Bone marrow (tissue), 2 donors: ENCODE data around the gene TMEM258.
A peak's percentile ranks its signal among the peaks of the same experiment; 100 is the strongest.

Experiments used
- DNase-seq, 2 donors: peaks; one replicate each; lab custom pipeline; 2025; lab: John Stamatoyannopoulos, UW

The TMEM258 gene

DNA sequence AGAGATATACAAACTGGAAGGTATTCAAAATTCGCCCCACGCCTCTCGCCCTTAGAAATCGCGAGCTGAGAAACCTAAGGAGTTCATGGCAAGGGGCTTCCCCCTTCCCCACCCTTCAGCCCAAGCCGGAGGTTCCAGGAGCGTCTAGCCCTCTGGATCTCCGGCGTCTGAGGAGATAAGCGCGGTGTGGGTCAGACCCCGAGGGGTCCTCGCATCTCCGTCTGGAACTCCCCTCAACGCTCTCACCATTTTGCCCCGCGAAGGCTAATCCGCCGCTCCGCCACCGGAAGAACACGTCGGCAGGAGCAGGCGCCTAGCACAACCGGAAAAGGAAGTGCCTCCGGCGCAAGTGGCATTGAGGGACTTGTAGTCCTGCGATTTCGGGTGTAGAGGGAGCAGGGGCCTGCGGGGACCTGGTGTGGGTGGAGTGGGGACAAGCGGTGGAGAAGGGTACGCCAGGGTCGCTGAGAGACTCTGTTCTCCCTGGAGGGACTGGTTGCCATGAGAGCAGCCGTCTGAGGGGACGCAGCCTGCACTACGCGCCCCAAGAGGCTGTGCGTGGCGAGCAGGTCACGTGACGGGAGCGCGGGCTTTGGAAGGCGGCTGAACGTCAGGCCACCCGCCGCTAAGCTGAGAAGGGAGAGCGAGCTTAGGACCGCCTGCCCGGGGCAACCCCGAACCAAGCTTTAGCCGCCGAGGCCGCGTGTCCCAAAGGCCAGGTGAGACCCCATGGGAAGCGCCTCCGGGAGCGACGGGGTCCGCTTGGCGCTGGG is at the start of gene TMEM258, which contains the start of gene FEN1:
Gene TMEM258 (minus strand): TSS at position 290 of the 773 bp plus-strand sequence. CDS start 41 bp downstream, at position 249.
Gene FEN1 (plus strand): TSS at position 602 of the 773 bp plus-strand sequence. CDS start 2,451 bp downstream, outside the sequence.
- peak; percentile 94 to 95 for DNase-seq

- DNase-seq, result no peak
These were observed 49.5 kb upstream of the TMEM258 start for GRCh38 chr11:61841636-61842527.

GRCh38 chr11:61840371-61840770 is 48.0 kb upstream of the TMEM258 start:
- DNase-seq, result no peak

- DNase-seq, result no peak
These were observed 47.3 kb upstream of the TMEM258 start for GRCh38 chr11:61839742-61840141.

DNA sequence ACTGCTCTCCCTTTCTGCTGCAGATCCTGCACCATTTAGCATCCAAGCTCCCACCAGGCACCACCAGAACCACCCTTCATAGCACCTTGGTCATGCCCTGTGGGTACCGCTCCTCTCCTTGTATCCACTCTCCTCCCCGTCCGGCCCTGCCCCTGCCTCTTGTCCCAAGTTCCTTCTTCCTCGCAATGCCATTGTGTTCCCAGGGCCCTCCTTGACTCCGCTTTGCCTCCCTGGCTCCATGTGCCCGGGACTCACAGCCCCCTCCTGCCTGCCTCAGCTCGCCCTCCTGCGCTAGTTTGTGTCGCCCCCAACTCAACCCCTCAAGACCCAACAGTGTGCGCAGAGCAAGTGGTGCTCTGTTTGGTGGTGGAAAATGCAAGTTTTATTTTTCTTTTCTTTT is 46.5 kb upstream of the TMEM258 start:
- no peak for DNase-seq

DNA sequence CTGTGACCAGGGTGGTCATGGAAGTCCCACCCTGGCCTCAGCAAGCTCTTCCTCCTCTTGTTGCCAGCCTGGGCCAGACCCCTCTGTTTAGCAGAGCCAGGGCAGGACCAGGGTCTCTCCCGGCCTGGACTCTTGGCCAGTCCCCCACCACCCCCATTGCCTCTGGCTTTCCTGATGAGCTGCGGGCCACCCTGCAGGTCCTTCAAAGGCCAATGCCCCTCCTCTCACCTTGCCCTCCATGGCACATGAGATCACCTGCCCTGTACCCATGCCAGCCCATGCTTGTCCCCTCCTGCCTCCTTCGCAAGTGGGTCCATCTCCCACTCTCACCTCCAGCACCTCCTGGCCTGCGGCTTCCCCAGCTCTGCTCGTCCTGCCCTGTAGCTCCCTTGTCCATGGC is 46.1 kb upstream of the TMEM258 start:
- DNase-seq, result no peak

DNA sequence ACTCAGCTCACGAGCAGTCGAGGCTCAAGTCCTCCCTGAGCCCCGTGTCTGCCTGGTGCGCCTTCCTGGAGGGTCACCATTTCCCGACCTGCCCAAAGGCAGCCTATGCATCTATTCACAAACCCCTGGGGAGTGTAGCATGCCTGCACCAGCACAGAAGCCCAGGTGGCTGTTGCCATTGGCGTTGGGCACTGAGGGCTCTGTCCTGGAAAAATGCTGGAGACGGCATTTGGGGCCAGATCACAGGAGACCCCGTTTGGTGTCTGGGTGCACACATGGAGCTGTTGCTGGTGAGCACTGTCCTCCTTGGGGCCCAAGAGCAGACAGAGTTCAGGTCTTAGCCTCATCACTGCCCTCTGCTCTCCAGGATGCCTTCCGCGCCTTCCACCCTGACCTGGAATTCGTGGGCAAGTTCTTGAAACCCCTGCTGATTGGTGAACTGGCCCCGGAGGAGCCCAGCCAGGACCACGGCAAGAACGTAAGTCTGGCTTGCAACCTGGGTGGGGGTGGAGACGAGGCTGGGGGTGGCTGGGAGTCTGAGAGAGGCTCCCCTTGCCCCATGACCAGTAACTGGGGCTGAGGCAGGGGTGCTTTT is 45.1 kb upstream of the TMEM258 start:
- no peak for DNase-seq

GRCh38 chr11:61836193-61836592 is 43.8 kb upstream of the TMEM258 start:
- DNase-seq, result no peak

DNA sequence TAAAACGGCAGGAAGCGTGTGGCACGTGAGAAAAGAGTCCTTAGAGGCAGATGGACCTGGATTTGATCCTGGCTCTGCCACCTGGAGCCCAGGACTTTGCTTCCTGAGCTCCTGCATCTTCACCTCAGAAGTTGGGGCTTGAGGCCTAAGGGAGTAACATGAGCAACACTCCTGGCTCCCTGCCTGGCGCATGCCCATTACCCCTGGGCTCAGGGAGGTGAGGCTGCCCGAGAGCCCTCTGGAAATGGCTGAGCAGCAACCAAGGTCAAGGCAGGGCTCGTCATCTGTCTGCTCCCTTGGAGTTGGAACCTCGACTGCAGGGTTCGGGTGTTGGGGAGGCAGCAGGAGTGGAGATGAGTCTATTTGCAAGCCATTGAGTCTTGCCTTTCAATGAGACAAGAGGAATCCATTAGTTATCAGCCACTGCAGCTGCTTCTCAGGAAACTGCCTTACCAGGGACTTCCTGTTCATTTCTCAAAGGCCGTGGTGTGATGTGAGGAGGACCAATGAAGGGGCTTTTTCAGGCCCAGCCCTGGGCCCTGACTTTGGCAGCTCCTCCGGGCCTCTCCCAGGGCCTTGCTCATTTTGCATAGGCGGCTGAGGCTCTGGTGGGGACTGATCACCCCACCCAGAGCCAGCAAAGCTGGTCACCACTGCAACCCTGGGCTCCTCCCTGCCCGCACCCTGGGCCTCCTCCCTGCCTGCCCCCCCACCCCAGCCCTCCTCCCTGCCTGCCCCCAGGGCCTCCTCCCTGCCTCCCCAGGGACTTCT is 42.1 kb upstream of the TMEM258 start:
- peak; percentile 38 to 98 for DNase-seq

GRCh38 chr11:61833926-61834277 is 41.5 kb upstream of the TMEM258 start:
- DNase-seq, result no peak

DNA sequence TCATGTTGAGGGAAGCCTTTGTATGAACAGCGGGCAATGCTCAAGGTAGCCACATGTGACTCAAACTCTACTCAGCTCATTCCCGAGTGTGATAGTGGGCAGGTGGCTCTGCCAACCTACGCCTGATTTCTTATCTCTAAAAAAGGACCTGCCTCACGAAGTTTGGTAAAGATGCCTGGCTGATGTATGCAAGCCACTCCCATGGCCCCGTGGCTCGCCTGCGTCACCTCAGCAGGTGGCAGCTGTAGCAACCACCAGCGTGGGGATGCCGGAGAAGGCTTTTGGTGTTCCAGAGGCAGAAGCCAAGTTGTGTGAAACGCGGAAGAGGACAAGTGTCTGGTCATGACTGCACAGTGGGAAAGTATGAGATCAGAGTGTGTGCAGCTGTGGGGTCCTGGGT is 41.1 kb upstream of the TMEM258 start:
- no peak for DNase-seq

DNA sequence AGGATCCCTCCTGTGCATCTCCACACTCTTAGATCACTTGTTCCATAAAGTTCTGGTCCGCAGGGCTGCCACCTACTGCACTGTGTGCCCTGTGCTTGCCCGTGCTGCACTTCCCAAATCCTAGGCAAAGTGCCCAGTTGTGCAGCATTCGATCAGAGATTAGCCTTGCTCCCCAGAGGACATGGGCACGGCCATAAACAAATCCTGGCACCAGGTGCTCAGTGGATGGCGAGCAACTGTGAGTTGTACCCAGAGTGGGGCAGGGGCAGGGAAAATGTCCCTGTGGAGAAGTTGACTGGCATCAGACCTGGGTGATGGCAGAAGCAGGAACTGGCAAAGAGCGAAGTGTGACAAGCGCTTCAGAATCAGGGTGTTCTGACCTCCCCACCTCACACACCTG is 40.4 kb upstream of the TMEM258 start:
- no peak for DNase-seq

- DNase-seq, result no peak
These were observed 39.8 kb upstream of the TMEM258 start for GRCh38 chr11:61832207-61832606.

GRCh38 chr11:61830237-61831105 is 38.1 kb upstream of the TMEM258 start:
- DNase-seq, result no peak

DNA sequence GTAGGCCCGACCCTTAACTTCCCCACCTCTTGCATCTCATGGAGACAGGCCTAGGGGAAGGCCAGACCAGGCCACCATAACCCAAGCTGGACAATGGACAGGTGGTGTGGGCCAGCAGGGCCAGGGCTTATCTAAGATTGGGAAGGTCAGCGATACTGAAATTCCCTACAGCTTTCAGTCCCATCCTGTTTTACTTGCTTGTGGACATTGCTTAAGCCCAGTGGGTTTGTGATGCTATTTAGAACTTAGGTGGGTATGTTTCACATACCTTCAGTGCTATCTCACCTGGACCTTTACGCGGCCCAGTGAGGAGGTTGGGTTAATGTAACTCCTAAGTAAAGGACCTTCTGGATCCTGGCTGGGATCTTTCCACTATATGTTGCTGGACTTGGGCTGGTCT is 37.4 kb upstream of the TMEM258 start:
- DNase-seq, result no peak

GRCh38 chr11:61828629-61829407 is 36.4 kb upstream of the TMEM258 start:
- peak in 1 of 2 donors; percentile 19 for DNase-seq

- no peak for DNase-seq
These were observed 35.9 kb upstream of the TMEM258 start for GRCh38 chr11:61828379-61828628.

DNA sequence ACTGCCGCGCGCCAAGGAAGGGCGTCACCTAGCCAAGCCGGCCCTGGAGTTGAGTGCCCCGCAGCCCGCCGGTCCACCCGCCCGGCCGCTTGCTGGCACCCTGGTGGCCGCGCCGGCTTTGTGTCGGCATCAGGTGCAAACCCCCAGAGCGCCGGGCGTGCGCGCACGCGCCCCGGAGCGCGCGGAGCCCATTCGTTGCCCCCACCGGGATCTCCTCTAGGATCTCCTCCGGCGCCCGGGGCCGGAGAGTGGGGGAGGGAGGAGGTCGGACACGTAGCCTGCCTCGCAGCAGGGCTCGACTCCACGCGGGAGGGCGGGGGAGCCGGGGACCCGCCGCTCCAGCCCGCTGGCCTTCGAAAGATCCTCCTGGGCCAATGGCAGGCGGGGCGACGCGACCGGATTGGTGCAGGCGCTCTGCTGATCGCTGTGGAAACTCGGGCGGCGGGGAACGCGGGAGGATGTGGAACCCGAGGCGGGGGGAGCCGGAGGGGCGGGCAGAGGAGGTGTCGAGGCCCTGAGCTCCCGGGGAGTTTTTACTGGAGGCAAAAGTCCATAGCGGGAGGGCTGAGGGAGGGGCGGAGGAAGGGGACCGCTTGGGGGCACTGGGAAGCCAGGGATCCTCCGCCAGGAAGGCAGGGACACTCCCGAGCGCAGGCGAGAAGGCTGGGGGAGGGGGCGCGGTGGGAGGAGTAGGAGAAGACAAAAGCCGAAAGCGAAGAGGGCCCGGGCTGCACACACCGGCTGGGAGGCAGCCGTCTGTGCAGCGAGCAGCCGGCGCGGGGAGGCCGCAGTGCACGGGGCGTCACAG is 35.4 kb upstream of the TMEM258 start, which contains the start of gene FADS2:
Gene FADS2 (plus strand): TSS at position 730 of the 808 bp plus-strand sequence. CDS start 91 bp downstream, outside the sequence.
- peak; percentile 49 to 87 for DNase-seq

- peak in 1 of 2 donors; percentile 56 for DNase-seq
These were observed 34.7 kb upstream of the TMEM258 start for GRCh38 chr11:61826930-61827570.
